Keratinocyte (primary cell): ENCODE data around the gene TFPI. TPM values are rescaled to one million over a fixed set of nuclear protein-coding genes. Genes with fewer than 3 reads are reported as not detected.
"Not testable (repeated sequence)": the region's sequence is repeated elsewhere in the genome, so short reads cannot be mapped to it uniquely, and the experiment has no call there.

ENCODE experiments used
- DNase-seq: peaks from one replicate; pipeline ENCODE4 v3.0.0-alpha.2; 2011; ENCODE audit warnings: low read depth, missing footprints, low spot score
- FAIRE-seq: peaks from 2 replicates; lab custom pipeline; 2011; peaks lifted over from hg19 to GRCh38; lab: Jason Lieb, UNC
- H2AFZ ChIP-seq: 2 replicates; pipeline ENCODE4 v1.6.0; 2012; ENCODE audit warnings: low read length, control low read depth, inconsistent platforms; ENCODE audit not compliant: control insufficient read depth
- H3K27ac ChIP-seq: 2 replicates; pipeline ENCODE4 v1.5.1; 2011; ENCODE audit warnings: low read length; ENCODE audit not compliant: control insufficient read depth, insufficient read depth
- H3K27me3 ChIP-seq: 3 replicates; pipeline ENCODE4 v1.6.0; 2011; ENCODE audit warnings: low read length; ENCODE audit not compliant: control insufficient read depth, insufficient read depth; ENCODE audit errors: extremely low read depth
- H3K36me3 ChIP-seq, 2 experiments: 2 replicates in 1 of 2; 3 replicates in 1 of 2; pipeline ENCODE4 v1.5.1; 2011; ENCODE audit warnings: low read length in 2 of 2, mild to moderate bottlenecking in 1 of 2; ENCODE audit not compliant: control insufficient read depth in 2 of 2, insufficient read depth in 2 of 2; ENCODE audit errors: extremely low read depth in 1 of 2
- H3K4me1 ChIP-seq: 3 replicates; pipeline ENCODE4 v1.5.1; 2011; ENCODE audit warnings: low read length; ENCODE audit not compliant: control insufficient read depth, insufficient read depth; ENCODE audit errors: extremely low read depth
- H3K4me2 ChIP-seq: 3 replicates; pipeline ENCODE4 v1.6.0; 2011; ENCODE audit warnings: low read depth, low read length; ENCODE audit not compliant: control insufficient read depth, insufficient read depth; ENCODE audit errors: extremely low read depth
- H3K4me3 ChIP-seq, 3 experiments: fragments of 200-600 bp in 1 of 3; sonication (generic) in 1 of 3; 2 replicates in 2 of 3; 3 replicates in 1 of 3; pipeline ENCODE4 v1.5.1; 2011 to 2016; ENCODE audit warnings: low read length in 3 of 3, mild to moderate bottlenecking in 3 of 3, control low read depth in 2 of 3, inconsistent platforms in 1 of 3, low read depth in 1 of 3, mixed read lengths in 1 of 3, mixed run types in 1 of 3, moderate library complexity in 1 of 3; ENCODE audit not compliant: control insufficient read depth in 2 of 3, insufficient read depth in 2 of 3; ENCODE audit errors: extremely low read depth in 1 of 3
- H3K79me2 ChIP-seq: 2 replicates; pipeline ENCODE4 v1.6.0; 2012; ENCODE audit warnings: low read length; ENCODE audit not compliant: control insufficient read depth, insufficient read depth
- H3K9ac ChIP-seq: 3 replicates; pipeline ENCODE4 v1.6.0; 2011; ENCODE audit warnings: low read length; ENCODE audit not compliant: control insufficient read depth, insufficient read depth; ENCODE audit errors: extremely low read depth
- H3K9me1 ChIP-seq: 3 replicates; pipeline ENCODE4 v1.6.0; 2011; ENCODE audit warnings: low read length; ENCODE audit not compliant: control insufficient read depth, insufficient read depth; ENCODE audit errors: extremely low read depth
- H3K9me3 ChIP-seq: 2 replicates; pipeline ENCODE4 v1.5.1; 2012; ENCODE audit warnings: low read depth, low read length; ENCODE audit not compliant: control insufficient read depth
- H4K20me1 ChIP-seq: 3 replicates; pipeline ENCODE4 v1.6.0; 2011; ENCODE audit warnings: low read length; ENCODE audit not compliant: control insufficient read depth, insufficient read depth; ENCODE audit errors: extremely low read depth
- EZH2 ChIP-seq: IDR thresholded peaks from one replicate; pipeline ENCODE4 v1.6.1; 2012; ENCODE audit warnings: inconsistent platforms, mild to moderate bottlenecking, low read length, moderate library complexity
- dilution Hi-C: fragments of 300-500 bp; cut with MboI; formaldehyde crosslinking; loops from one replicate; pipeline ENCODE4 v1.7.0; 2020; ENCODE audit warnings: low sequenced_read_pairs; ENCODE audit not compliant: extremely low pct_ligation_motif_present
- polyA plus RNA-seq, 5 experiments: library from polyadenylated mRNA; depleted of rRNA in 3 of 5; stranded (reverse) in 3 of 5; stranded (forward) in 1 of 5; unstranded in 1 of 5; fragments of >200 nt; gene quantifications; 1 replicate in 1 of 5; 2 replicates in 3 of 5; 3 replicates in 1 of 5; pipeline versions ENCODE4 v1.2.1 to v1.2.3, GENCODE V29; 2011 to 2012; ENCODE audit warnings: missing spikeins in 2 of 5, low read depth in 1 of 5, low replicate concordance in 1 of 5
- TF ChIP-seq, protein P1 (sequence below), 3 experiments: IDR thresholded peaks in 1 of 3; conservative IDR thresholded peaks in 1 of 3; optimal IDR thresholded peaks in 1 of 3; 2 replicates in 2 of 3; 3 replicates in 1 of 3; pipeline versions ENCODE3 to v1.5.1; 2011; ENCODE audit warnings: low read length in 3 of 3, mild to moderate bottlenecking in 3 of 3, moderate library complexity in 2 of 3, control low read depth in 1 of 3, inconsistent platforms in 1 of 3; ENCODE audit not compliant: insufficient read depth in 2 of 3; ENCODE audit errors: extremely low read depth in 1 of 3

TFPI gene
- polyA plus RNA-seq, 1 donor (not counting 4 experiments of a cell fraction or from before 2014, with no cell fraction given): 1.1 TPM

- Histone ChIP-seq H3K9me3 (no peaks in the 10 kb centered on the region), H3K9me1 (no peaks in the 10 kb centered on the region), H3K4me3 (no peak overlapping the region), H3K79me2 (no peaks in the 10 kb centered on the region), H3K36me3 (no peaks in the 10 kb centered on the region), H4K20me1 (no peaks in the 10 kb centered on the region), H3K4me1 (no peaks in the 10 kb centered on the region), H3K4me2 (no peak overlapping the region), H2AFZ (no peak overlapping the region), H3K9ac (no peak overlapping the region), H3K27ac (no peak overlapping the region), H3K27me3 (no peaks in the 10 kb centered on the region)
- FAIRE-seq: no peak
- dilution Hi-C loops: no loop called here
- TF ChIP-seq, protein P1, sequence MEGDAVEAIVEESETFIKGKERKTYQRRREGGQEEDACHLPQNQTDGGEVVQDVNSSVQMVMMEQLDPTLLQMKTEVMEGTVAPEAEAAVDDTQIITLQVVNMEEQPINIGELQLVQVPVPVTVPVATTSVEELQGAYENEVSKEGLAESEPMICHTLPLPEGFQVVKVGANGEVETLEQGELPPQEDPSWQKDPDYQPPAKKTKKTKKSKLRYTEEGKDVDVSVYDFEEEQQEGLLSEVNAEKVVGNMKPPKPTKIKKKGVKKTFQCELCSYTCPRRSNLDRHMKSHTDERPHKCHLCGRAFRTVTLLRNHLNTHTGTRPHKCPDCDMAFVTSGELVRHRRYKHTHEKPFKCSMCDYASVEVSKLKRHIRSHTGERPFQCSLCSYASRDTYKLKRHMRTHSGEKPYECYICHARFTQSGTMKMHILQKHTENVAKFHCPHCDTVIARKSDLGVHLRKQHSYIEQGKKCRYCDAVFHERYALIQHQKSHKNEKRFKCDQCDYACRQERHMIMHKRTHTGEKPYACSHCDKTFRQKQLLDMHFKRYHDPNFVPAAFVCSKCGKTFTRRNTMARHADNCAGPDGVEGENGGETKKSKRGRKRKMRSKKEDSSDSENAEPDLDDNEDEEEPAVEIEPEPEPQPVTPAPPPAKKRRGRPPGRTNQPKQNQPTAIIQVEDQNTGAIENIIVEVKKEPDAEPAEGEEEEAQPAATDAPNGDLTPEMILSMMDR (optimal IDR thresholded peaks at IDR 0.05 in 1 of 3, IDR thresholded peaks at IDR 0.05 in 1 of 3, conservative IDR thresholded peaks at IDR 0.05 in 1 of 3; ENCODE audit: extremely low read depth in 1 of 3, insufficient read depth in 2 of 3, low read length in 3 of 3): no peak
- no peak for TF ChIP-seq EZH2
- no peak for DNase-seq
Observed at GRCh38 chr2:187514930-187515329, 39.3 kb downstream of the TFPI start.

DNA sequence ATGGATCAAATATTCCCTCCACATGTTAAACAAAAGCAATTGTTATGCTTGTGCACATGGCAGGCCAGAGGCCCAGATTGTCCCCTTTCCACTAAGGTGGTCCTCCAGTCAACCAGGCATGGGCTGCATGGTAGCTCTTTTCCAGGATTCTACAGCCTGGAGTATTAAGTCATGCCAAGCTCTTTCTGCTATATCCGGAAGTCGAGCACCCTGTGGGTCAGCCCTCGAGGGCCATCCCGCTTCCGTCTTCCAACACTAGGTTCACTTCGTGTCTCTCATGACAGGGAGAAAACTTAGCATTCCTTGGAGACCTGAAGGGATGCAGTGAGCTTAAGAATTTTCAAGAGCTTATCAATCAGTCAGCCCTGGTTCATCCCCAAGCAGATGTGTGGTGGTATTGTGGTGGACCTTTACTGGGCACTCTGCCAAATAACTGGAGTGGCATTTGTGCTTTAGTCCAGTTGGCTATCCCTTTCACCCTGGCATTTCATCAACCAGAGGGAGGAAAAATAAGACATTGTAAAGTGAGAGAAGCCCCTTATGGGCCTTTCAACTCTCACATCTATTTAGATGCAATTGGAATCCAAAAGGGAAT, 39.9 kb downstream of the TFPI start:
- H3K4me2 ChIP-seq, H3K9ac ChIP-seq, H3K4me3 ChIP-seq, H3K27ac ChIP-seq, H2AFZ ChIP-seq, H3K36me3 ChIP-seq, DNase-seq, H3K27me3 ChIP-seq, dilution Hi-C loops, H3K9me3 ChIP-seq, H3K9me1 ChIP-seq, H3K79me2 ChIP-seq, H4K20me1 ChIP-seq, H3K4me1 ChIP-seq, FAIRE-seq: not testable (repeated sequence)

- DNase-seq, H2AFZ ChIP-seq, H3K9me1 ChIP-seq, dilution Hi-C loops, H4K20me1 ChIP-seq, H3K9ac ChIP-seq, FAIRE-seq, H3K4me1 ChIP-seq, H3K27ac ChIP-seq, H3K9me3 ChIP-seq, H3K79me2 ChIP-seq, H3K4me2 ChIP-seq, H3K4me3 ChIP-seq, H3K36me3 ChIP-seq, H3K27me3 ChIP-seq: not testable (repeated sequence)
Observed at GRCh38 chr2:187513460-187514234, 40.6 kb downstream of the TFPI start.
